NCI-H2171 (cell line): Measurements from ENCODE around the gene HBM.
"Not testable (repeated sequence)": the region's sequence is repeated elsewhere in the genome, so short reads cannot be mapped to it uniquely, and the experiment has no call there.

Experiments used
- DNase-seq: peaks from one replicate; lab custom pipeline; 2025; lab: John Stamatoyannopoulos, UW

Gene HBM

GRCh38 chr16:185213-185612, 19.4 kb downstream of the HBM start:
- no peak for DNase-seq

DNA sequence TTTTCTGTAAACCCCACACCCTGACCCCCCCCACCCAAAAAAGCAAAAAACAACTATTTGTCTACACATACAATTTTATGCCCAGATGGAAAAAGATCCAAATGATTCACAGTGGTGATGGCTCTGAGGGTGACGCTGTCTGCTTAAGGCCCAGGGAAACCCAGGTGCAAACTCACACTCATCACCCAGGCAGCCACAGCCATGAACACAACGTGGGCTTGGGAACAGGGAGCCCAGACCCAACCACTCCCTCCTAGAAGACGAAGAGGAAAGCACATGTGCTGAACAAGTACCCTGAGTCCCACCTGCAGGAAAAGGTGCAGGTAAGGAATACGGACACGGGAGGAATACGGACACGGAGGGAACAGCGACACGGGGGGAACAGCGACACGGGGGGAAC, 19.9 kb downstream of the HBM start:
- DNase-seq: no peak

- no peak for DNase-seq
Observed at GRCh38 chr16:187330-187729, 21.6 kb downstream of the HBM start.

DNA sequence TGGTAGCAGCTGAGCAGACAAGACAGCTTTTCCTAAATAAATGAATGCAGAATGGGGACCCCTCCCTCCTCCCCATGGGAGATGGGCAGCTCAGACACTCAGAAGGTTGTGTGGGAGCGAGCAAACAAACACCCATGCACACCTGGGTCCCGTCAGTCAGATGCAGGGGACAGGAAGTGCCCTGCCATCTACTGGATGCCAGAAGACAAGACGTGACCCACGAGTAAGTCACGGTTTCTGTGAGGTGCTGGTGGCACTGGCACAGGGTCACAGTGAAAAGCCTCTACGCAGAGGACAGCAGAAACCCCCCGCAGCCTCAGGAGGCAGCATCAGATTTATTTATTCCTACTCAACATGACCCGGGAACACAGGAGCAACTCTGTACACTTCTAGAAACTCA, 22.9 kb downstream of the HBM start:
- no peak for DNase-seq

DNA sequence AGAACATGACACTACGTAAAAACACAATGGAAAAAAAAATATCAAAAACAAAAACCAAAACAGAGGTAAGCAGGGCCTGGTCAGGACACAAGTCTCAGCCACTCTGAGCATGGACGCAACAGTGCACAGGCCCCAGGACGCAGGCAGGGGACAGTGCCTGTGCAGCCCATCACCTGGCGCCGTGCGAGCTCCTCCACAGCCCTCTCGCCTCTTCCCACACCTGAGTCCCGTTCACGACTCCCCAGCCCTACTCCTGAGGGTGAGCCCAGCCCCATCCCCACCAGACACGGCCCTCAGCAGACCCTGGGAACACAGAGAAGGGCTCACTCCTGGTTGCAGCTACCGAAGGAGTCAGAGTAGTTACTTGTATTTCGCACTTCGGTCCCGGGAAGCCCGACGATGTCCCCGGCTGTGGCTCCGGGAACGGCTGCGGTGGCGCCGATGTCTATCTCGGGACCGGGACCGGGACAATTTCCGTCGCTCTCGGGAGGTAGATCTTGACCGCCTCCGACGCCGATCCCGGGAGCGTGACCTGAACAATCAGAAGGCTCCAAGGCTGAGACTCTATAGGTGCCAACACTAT, 23.9 kb downstream of the HBM start:
- DNase-seq: no peak

DNA sequence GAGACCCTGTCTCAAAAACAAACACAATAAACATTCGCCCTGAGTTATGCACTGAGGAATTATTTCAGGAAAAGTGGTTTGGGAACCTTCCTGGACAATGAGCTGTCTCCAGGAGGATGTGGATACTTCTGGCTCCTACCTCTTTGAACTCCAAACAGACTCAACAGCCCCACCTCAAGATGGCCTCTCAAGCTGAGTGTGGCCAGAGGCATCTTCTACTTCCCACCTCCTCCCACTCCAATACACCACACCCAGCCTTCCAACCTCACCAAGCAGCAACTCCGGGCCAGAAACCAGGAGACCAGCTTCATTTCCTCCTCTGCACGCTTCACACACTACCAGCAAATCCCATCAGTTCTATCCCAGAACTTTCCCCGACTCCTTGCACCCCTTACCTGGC, 26.1 kb downstream of the HBM start:
- no peak for DNase-seq

GRCh38 chr16:192686-193085, 26.9 kb downstream of the HBM start:
- no peak for DNase-seq

GRCh38 chr16:193441-193840, 27.7 kb downstream of the HBM start:
- DNase-seq: no peak

GRCh38 chr16:194516-194915, 28.7 kb downstream of the HBM start:
- no peak for DNase-seq

DNA sequence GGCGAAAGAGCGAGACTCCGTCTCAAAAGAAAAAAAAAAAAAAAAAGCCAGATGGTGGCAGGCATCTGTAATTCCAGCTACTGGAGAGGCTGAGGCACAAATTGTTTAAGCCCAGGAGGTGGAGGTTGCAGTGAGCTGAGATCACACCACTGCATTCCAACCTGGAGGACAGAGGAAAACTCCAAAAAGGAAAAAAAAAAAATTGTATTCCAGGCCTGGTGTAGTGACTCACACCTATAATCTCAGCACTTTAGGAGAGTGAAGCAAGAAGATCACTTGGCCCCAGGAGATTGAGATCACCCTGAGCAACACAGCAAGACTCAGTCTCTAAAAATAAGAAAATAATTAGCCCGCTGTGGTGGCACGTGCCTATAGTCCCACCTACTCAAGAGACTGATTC, 34.6 kb downstream of the HBM start:
- DNase-seq: peak; percentile 22

DNA sequence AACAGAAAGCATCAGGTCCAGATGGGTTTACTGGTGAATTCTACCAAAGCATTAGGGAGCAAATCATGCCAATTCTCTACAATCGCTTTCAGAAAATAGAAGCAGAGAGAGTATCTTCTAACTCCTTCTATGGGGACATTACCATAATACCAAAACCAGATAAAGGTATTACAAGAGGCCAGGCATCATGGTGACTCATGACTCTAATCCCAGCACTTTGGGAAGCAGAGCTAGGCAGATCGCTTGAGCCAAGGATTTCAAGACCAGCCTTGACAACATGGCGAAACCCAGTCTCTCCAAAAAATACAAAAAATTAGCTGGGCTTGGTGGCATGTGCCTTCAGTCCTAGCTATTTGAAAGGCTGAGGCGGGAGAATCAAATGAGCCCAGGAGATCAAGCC, 37.5 kb downstream of the HBM start:
- no peak for DNase-seq

GRCh38 chr16:204046-204445, 38.3 kb downstream of the HBM start:
- DNase-seq: not testable (repeated sequence)

DNA sequence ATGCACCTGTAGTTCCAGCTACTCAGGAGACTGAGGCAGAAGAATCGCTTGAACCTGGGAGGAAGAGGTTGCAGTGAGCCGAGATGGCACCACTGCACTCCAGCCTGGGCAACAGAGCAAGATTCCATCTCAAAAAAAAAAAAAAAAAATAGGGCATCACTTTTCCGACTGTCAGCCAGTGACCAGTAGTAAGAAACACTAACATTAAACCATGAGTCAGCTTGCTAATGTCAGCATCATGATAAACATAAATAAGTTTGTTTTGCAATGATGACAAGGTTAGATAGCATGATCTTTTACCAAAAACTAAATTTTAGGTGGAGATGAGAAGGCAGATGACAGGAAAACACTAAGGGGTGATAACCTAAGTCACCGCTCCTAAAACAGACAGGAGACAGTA, 43.6 kb downstream of the HBM start:
- DNase-seq: not testable (repeated sequence)

DNA sequence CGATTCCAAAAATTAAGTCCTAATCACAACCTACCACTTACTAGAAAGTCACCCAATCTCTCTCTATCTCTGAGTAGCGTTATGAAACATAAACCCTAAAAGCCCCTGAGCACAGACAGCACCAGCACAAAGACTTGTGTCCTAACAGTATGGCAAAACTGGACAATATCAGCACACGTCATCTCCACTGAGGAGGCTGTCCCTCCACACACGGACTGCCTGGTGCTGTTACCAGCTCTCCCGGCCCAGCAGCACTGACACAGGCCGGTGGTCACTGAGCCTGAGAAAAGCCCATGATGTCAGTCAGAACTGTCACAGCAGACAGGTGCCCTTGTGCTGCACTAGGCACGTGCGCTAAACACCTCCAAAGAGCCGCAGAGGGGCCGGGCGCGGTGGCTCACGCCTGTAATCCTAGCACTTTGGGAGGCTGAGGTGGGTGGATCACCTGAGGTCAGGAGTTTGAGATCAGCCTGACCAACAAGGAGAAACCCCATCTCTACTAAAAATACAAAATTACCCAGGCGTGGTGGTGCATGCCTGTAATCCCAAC, 45.9 kb downstream of the HBM start:
- not testable (repeated sequence) for DNase-seq

DNA sequence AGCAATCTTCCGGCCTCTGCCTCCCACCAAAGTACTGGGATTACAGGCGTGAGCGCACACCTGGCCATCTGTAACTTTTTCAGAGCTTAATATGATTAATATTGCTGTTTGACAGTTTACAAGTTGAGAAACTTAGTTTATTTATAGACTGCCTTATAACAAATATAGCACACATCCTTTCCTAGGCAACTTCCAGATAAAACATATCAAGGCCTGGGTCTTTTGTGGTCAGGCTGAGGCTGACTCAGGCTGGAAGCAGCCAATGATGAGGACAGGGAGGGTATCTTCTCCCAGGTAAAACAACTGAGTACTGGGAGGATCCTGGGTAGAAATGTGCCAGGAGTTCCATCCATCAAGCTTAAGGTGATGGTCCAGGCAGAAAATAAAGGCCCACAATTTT, 47.2 kb downstream of the HBM start:
- no peak for DNase-seq
